ENCODE measurements around the gene SHROOM4. TPM values are rescaled to one million over a fixed set of nuclear protein-coding genes. Genes with fewer than 3 reads are reported as not detected.

SHROOM4 gene, protein sequence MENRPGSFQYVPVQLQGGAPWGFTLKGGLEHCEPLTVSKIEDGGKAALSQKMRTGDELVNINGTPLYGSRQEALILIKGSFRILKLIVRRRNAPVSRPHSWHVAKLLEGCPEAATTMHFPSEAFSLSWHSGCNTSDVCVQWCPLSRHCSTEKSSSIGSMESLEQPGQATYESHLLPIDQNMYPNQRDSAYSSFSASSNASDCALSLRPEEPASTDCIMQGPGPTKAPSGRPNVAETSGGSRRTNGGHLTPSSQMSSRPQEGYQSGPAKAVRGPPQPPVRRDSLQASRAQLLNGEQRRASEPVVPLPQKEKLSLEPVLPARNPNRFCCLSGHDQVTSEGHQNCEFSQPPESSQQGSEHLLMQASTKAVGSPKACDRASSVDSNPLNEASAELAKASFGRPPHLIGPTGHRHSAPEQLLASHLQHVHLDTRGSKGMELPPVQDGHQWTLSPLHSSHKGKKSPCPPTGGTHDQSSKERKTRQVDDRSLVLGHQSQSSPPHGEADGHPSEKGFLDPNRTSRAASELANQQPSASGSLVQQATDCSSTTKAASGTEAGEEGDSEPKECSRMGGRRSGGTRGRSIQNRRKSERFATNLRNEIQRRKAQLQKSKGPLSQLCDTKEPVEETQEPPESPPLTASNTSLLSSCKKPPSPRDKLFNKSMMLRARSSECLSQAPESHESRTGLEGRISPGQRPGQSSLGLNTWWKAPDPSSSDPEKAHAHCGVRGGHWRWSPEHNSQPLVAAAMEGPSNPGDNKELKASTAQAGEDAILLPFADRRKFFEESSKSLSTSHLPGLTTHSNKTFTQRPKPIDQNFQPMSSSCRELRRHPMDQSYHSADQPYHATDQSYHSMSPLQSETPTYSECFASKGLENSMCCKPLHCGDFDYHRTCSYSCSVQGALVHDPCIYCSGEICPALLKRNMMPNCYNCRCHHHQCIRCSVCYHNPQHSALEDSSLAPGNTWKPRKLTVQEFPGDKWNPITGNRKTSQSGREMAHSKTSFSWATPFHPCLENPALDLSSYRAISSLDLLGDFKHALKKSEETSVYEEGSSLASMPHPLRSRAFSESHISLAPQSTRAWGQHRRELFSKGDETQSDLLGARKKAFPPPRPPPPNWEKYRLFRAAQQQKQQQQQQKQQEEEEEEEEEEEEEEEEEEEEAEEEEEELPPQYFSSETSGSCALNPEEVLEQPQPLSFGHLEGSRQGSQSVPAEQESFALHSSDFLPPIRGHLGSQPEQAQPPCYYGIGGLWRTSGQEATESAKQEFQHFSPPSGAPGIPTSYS (N-terminal part only)
- polyA plus RNA-seq (ENCODE audit: insufficient read length), result 5.8 TPM

DNA sequence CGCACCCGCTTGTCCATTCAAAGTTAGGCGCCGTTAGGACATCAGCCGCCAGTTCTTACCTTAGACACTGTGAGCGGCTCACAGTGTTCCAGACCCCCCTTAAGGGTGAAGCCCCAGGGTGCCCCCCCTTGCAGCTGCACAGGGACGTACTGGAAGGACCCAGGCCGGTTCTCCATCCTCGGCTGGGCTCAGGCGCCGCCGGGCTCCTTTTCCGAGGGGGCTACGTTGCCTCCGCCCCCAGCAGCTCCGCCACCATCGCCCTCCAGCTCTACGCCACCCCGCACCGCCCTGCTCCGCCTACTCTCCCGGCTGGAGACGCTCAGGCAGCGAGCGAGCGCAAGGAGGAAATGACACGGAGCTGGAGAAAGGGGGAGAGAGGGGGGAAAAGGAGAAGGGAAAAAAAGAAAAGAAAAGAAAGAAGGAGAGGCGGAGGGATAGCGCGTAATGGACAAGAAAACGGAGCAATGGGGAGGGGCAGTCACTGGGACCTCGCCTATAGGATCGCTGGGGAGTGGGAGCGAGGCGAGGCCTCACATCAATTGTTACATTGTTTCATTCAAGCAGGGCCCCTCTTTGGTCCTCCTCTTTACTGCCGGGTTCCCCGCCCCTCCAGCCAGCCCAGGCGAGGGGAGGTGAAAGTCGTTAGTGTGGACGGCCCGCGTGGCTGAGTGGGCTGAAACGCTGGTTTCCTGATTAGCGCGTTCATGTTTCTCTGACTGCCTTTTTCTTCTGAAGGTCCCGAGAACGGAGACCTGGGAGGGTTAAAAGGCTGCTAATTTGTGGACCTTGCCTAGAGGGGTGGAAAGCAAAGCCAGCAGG, at the start of gene SHROOM4:
Gene SHROOM4 (minus strand): TSS at position 352 of the 819 bp plus-strand sequence. CDS start 176 bp downstream, at position 176.
- peak; percentile 81 for DNase-seq

DNA sequence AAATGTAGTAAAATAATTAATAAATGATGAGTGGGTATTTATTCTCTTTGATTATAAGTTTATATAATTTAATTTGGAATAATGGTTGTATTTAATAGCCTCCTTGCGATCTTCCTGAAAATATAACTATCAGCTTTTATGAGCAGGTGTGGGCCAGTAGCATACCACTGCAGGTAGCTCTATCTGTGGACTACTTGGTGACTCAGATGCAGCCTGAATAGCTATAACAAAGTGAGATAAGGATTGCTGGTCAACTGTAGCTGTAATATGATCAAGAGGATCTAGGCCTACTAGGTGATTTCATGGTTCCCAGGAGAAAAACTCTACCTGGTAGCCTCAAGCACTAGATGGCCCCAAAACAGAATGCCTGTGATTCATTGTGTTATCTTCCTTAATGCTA, 49.5 kb upstream of the SHROOM4 start:
- no peak for DNase-seq

DNA sequence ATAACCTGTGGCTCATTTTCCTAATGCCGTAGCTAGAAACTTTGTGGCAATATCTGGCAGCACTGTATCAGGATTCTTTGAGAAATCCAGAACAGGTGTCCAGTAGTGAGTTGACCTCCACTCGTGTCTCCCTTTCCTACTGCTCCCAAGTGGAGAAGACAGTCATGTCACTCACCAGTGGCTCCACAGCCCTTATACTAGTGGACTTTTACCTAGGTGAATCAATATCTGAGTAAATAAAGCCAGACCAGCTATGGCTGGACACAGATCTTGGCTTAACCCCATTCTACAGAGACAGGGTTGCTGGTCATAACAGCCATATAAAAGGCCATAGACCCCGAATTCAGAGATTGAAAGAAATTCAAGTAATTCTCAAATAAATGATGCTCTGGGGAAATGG, 46.5 kb upstream of the SHROOM4 start:
- DNase-seq, result no peak

DNA sequence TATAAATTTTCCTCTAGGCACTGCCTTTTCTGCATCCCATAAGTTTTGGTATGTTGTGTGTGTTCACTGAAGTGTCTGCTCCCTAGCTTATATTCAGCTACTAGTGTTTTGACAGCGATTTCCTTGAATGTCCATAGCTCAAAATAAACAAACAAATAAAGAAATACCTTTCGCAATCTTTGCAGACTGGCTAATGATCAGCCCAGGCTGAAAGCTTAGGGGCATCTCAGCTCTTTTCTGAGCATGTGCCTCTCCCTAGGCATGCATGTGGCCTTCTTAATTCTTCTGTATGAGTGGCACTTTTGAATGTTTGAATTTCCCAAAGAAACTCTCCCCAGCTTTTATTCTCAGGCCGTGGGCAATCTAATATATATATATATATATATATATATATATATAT, 44.6 kb upstream of the SHROOM4 start:
- no peak for DNase-seq

DNA sequence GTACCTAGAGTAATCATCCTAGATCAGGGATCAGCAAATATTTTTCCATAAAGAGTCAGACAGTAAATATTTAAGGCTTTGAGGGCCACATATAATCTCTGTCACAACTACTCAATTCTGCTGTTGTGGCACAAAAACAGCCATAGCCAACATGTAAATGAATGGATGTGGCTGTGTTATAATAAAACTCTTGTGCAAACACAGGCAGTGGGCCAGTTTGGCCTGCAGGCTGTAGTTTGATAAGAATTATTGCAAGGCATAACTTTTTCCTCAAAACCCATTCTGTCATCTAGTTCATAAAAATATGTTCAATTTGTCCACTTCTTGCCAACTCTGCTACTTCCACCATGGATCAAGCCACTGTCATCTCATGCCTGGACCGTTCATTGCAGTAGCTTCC, 39.4 kb upstream of the SHROOM4 start:
- DNase-seq, result no peak

DNA sequence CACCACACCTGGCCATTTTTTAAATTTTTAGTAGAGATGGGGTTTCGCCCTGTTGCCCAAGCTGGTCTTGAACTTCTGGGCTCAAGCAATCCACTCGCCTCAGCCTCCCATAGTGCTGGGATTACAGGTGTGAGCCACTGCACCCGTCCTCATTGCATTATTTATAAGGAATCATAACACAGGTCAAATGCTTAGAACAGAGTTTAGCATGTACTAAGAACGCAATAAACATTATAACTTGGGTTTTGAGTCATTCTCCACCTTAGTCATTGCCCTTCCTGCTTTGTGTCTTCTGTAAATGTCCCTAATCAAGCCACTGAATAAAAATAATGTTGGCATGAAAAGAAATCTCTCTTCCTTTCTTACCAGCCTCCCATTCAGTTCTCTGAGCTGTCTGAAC, 38.5 kb upstream of the SHROOM4 start:
- DNase-seq, result no peak

DNA sequence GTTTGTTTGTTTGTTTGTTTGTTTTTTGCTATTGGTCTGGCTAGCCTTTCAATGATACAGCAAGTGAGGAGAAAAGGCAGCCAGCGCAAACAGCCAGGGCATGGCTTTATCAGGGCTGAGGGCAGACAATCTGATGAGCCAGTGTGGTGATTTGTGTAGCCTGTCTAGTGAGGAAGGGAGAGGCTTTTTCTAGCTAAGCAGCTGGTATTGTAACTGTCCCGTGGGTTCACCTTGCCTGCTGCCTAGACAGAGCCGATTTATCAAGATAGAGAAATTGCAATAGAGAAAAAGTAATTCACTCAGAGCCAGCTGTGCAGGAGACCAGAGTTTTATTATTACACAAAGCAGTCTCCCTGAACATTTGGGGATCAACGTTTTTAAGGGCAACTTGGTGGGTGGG, 28.2 kb upstream of the SHROOM4 start:
- DNase-seq, result no peak

DNA sequence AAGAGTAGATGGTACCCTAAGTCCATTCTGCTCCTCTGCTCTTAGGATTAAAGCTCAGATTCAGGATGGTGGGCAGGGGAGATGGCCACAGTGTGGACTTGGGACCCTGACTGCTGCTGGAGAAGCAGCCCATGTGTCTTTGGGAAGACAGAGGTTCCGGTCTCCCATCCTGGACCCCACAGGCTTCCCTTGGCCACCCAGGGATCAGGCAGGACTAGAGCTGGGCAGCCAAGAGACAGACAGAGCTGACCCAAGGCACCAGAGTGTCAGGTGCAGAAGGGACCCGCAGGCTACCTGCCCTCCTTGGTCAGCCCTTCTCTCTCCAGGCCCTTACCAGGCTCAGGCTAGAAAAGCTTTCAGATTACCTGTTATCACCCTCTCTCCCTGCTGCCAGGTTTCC, 25.7 kb upstream of the SHROOM4 start:
- no peak for DNase-seq

DNA sequence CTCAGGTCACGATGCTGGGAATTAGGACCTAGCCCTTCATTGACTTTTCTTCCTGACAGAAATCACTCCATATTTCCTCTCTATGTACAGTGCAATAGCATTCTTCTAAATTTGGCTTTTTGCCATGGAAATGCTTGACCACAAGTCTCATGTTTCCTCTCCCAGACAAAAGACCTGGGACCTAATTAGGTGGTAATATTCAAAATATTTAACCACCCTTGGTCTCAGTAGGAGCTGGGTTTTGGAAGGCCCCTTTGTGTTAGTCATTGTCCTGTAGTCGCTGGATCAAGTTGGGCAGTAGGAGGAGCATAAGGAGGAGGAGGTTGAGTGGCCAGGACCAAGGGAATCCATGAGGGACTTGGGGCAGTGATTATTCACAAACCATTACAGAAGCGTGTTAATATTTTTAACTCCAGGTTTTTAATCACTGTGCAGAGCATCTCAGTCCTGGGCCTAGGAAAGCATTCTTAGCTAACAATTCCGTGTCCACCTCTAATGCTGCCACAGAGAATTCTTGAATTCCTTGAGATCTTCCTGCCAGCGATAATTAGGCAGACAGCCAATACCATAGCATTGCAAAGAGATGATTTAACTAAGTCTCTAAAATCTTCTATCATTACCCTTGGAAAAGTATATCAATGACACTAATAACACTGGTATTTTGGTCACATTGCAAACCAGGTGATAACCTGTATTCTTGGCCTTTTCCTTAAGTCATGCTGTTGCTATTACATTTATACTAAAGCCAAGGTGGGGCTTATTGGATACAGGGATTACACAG, 25.0 kb upstream of the SHROOM4 start:
- no peak for DNase-seq

DNA sequence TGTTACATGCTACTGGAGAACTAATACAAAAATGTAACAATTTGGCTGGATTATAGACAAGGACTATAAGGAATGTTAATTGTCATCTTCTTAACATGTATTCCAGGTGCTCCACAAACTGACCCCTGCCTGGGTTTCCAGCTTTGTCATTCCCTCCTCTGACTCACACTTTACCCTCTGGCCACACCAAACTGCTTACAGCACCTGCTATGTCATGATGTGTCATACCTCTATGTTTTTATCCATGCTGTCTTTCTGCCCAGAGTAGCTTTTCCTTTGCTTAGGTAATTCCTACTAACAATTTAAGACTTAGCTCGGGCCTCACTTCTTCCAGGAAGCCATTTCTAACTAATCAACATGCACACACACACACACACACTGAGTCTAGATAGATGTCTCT, 14.0 kb upstream of the SHROOM4 start:
- DNase-seq, result no peak

DNA sequence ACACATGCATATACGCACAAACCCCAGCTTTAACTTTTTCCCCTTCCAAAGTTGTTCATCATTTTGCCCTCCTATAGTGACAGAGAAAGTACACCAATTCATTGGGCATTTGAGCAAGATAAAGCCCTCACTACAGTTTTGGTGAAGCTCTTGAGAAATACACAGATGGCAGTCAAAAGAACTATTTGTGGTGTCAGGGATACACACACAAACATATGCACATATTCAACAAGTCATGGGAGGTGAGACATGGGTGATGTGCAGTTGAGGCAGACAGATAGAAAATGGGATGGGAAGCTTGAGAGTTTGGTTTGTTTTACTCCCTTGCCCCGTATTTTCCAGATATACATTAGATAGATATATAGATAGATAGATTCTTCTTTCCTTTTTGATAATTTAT, 11.8 kb upstream of the SHROOM4 start:
- no peak for DNase-seq

DNA sequence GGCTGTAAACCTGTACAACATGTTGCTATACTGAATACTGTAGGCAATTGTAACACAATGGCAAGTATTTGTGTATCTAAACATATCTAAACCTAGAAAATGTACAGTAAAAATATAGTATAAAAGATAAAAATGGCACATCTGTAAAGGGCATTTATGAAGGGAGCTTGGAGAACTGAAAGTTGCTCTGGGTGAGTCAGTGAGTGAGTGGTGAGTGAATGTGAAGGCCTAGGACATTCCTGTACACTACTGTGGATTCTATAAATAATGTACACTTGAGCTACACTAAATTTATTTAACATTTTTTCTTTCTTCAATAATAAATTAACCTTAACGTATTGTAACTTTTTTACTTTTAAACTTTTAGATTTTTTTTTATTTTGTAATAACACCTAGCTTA, 5.0 kb upstream of the SHROOM4 start:
- DNase-seq, result no peak

DNA sequence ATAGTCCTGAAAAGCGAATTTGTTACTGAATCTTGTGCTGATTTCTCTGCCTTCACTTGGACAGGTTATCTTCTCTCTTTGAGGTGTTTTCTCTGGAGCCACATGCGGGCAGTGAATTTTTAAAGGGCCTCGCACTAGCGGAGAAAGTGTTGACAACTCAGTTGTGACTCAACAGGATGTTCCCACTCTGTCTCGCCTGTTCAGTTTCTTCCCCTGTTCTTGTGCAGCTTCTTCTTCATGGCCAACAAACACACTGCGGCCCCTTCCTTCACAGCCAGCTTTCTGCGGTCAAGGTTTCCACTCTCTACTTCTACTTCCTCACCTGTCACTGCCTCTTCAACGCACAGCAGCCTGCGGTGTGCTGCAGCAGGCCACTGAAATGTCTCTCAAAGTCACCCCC, 1.1 kb upstream of the SHROOM4 start:
- DNase-seq, result no peak

DNA sequence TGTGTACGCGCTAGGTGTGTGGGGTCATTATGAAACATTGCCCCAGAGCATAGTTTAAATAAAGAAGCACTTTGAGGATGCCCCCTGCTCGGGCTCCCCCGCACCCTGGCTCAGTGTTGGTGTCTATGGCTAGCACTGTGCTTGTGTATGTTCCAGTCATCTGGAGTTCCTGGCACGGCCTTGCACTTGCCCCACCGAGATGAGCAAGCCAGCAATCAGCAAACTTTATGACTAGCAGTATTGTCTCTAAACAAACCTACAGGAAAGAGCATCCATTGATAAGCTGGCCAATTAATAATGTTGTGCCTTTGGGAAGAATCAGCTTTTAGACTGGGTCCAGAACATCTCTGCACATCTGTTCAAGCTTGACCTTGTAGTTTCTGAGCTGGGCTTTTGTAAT, 707 bp upstream of the SHROOM4 start:
- peak; percentile 3 for DNase-seq

DNA sequence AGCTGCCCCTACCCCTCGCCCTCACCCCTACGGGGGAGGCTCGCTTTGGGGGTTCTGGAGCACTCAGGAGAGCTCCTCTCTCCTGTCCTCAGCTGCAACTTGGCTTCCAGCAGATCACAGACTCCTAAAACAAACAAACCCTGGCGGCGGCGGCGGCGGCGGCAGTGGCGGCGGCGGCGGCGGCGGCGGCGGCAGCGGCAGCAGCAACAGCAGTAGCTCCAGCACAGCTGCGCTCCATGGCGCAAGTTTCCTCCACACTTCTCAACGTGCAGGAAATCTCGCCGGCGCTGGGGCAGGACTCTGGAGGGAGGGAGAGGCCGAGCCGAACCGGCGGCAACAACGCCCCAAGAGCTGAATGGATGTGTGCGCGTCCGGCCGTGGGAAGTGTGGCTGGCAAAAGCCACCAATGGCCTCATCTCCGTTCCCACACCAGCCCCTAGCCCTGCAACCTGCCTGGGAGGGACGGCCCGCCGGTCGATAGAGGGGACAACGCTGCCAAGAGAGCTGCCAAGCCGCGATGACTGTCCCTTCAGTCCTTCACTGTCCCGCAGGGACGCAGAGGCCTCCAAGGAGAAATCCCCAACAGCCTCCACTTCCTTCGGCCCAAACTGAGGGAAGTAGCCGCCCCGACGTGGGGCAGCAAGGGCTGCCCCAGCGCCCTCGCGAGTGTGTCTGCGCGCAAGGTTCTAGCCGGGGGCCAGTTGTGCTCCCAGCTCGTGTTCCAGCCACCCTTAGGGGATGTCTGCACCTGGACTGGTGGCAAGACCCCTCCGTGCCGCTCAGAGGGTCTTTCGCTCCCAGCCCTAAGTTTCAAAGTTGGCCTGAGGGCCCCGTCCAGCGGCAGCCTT, 775 bp downstream of the SHROOM4 start:
- DNase-seq, result peak; percentile 23

DNA sequence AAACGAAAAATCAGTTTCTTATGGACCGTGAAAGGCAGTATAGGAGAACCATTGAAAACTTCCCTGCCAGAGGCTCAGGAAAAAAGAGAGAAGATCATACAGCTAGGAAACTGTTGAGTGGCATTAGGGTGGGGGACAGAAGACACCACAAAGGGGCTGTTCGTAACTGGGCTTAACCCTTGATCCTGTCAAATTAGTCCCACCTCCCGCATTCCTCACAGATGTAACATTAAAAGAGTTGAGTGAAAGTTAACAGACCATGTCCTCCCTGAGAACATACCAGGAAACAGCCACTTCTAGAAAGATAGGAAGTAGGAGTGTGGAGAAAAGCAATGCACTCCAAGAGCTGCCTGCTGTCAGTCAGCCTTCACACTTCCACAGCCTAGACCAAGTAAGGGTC, 8.7 kb downstream of the SHROOM4 start:
- no peak for DNase-seq

DNA sequence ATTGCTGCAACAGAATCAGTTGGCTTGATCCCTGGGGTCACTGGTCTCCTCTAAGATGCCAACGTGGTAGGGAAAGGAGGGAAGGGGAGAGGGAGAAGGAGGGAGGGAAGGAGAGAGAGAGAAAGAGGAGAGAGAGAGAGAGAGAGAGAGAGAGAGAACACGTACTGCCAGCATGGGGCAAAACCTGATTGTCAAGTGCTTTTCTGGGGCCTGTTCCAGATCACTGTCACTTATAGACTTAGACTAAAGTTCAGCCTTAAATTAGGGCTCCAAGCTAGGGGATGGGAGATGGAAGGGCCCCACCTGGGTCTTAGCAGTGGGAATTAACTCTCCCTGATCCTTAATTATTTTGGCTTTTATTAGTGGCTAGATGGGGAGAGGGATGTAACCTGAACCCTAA, 12.9 kb downstream of the SHROOM4 start:
- no peak for DNase-seq

DNA sequence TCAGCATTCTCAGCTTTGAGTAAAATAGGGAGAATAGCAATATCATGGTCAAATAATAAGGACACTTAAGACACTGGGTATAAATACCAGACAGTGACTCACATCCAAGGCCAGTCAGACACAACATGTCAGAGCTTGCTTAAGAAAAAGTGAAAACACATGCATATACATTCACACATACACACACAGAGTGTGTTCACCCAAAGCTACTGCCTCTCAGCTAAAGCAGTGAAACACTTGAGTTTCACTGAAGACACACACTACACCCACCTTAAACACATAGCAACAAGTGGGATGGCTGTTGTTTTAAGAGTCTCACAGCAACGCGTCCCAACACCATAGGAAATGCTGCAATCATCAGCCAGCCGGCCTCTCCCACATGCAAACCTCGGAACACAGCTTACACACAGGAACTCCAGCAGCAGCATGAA, 14.4 kb downstream of the SHROOM4 start:
- DNase-seq, result peak; percentile 5

DNA sequence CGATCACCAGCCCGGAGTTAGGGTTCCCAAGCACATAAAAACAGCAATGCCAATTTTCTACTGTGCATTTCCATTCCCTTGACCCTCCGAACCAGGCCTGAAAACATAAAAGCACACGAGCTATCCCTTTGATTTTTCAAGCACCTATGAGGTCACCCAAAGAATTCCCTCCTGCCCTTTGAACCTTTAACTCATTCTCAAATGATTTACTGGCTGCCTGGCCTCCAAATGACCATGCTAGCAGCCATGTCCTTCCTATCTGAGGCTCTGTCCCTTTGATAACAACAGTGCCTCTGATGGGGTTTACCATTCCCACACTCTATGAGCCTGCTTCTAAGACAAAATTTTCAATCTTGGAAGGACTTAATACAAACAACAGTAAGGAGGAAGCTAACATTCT, 15.2 kb downstream of the SHROOM4 start:
- no peak for DNase-seq

DNA sequence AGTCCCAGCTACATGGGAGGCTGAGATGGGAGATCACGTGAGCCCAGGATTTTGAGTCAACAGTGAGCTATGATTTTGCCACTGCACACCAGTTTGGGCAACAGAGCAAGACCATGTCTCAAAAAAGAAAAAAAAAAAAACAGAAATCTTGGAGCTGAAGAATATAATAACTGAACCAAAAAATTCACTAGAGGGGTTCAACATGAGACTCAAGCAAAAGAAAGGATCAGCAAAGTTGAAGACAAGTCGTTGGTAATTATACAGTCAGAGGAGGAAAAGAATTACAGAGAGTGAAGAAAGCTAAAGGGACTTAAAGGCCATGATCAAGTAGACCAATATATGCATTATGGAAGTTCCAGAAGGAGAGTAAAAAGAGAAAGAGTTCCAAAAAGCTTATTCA, 26.9 kb downstream of the SHROOM4 start:
- no peak for DNase-seq
